Hematopoietic multipotent progenitor cell (in vitro differentiated cells): Measurements from ENCODE around the gene GATAD2B. TPM values are rescaled to one million over a fixed set of nuclear protein-coding genes. Genes with fewer than 3 reads are reported as not detected.

Source experiments
- DNase-seq, 3 donors: peaks; one replicate each; pipeline ENCODE4 v3.0.0-alpha.2; 2011 to 2015; ENCODE audit warnings: low read depth in 2 of 3, low spot score in 2 of 3
- total RNA-seq: library from RNA; depleted of rRNA; stranded (reverse); fragments of >200 nt; gene quantifications from one replicate; pipeline ENCODE4 v1.2.3, GENCODE V29; 2012

Gene GATAD2B
- total RNA-seq, 1 donor = 33.7 TPM

DNA sequence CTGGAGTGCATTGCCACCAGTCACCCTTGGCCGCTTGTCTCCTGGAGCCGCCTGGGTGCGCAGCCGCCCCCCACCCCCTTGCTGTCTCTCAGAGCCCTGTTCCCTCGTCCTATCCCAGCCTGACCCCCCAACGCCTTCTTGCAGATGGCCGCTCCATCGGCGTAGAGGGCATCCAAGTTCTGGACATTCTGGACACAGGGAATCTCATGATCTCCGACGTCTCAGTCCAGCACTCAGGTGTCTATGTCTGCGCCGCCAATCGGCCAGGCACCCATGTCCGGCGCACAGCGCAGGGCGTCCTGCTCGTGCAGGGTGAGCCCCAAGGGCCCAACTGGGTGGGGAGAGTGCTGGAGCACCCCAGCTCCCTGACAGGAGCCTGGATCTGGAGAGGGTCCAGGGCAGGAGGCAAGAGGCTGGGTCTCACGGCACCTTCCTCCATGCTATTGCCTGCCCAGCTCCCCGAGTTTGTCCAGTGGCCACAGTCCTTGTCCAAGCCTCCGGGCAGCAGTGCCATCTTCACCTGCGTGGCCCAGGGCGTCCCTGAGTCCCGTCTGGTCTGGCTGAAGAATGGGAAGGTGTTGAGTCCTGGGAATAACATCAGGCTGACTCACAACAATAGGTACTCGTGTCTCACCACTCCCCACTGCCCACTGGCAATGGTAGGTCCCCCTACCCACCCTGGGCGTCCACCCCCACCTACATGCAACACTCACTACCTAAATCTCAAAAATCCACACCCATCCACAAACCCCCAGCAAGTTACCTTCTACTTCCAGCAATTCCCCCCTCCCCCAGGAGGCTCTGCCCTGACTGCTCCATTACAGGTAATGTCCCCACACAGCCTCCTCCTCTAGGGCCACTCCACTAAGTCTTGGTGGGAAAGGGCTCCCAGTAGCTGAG, 123.0 kb downstream of the GATAD2B start:
- no peak for DNase-seq

DNA sequence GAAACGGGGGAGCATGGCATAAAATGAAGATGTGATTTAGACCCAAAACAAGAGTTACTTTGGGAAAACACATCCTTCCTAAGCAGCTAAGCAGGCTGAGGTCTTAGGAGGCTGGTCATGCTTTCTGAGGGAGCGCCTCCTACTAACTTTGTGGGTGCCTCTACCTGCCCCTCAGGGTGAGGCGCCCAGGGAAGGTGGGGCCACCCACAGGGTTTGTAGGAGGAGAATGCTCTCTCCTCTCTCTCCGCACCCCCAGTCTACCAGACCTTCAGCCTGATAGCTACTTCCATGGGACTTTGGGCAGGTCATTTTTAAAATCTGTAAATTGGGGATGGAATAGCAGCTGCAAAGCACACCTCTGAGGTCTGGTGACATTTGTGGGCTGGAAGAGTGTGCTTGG, 123.8 kb downstream of the GATAD2B start:
- DNase-seq = no peak

DNA sequence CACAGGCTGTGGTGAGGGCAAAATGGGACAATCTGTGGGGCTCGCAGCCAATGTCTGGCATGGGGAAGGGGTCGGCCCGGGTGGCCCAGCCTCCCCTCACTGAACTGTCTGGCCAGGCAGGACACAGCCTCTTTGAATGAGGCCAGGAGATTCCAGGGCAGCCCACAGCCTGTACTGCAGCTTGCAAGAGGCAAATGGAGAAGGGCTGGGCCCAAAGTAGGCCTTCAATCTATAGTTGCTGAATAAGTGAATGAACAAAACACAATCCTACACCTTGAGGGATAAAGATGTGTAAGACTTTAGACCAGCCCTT, 124.3 kb downstream of the GATAD2B start:
- DNase-seq = no peak

DNA sequence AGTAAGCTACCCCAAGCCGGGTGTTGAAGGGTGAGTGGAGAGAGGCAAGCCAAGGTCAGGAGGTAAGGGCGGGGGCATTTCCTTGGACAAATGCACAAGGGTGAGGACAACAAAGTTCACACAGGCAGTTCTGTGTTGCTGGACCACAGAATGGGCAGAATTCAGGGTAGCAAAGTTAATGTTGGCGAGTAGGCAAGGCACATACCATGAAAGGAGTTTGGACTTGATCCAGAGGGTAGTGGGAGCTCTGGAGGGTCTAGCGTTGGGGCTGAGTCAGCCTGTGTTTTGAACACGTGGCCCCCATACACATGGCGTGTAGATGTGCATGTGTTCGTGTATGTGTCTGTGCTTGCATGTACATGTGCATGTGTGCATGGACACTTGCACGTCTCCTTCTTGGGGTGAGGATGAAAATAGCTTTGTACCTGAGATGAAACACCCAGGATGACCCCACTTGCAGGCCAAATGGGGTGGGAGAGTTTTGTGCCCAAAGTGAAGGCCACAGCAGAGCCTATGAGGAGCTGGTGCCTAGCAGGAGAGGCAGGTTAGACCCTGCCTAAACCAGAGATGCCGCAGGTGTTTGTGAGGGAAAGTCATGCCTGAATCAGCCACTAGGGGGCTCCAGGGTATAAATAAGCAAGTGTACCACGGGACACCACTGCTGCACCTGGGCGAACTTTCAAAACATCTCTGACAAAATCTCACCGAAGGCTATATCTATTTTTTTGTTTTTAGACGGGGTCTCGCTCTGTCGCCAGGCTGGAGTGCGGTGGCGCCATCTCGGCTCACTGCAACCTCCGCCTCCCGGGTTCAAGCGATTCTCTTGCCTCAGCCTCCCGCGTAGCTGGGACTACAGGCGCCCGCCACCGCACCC, 125.7 kb downstream of the GATAD2B start:
- DNase-seq = peak; percentile 67 to 81 (median 72)

GRCh38 chr1:153795934-153796785, 126.6 kb downstream of the GATAD2B start:
- DNase-seq = no peak

DNA sequence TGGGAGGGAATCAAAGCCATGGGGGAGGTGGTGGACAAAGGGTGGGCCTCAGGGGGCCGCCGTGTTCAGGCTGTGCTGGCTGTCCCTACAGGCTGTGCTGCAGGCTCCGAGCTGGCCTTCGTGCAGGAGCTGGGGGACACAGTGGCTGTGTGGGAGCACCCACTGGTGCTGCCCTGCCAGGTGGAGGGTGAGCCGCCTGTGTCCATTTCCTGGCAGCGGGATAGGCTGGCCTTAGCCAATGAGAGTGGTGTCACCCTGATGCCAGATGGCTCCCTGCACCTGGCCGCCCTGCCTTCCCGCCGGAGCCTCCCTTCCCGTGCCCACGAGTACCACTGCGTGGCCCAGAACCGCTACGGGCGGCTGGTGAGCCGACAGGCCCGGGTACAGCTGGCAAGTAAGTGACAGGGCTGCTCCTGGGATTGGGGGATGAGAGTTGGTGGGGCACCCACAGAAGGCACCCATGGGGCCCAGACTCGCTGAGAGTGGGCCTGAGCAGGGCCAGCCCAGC, 127.4 kb downstream of the GATAD2B start:
- no peak for DNase-seq

- DNase-seq = no peak
These were observed 128.0 kb downstream of the GATAD2B start for GRCh38 chr1:153794624-153795329.

- no peak for DNase-seq
These were observed 128.7 kb downstream of the GATAD2B start for GRCh38 chr1:153793973-153794615.

DNA sequence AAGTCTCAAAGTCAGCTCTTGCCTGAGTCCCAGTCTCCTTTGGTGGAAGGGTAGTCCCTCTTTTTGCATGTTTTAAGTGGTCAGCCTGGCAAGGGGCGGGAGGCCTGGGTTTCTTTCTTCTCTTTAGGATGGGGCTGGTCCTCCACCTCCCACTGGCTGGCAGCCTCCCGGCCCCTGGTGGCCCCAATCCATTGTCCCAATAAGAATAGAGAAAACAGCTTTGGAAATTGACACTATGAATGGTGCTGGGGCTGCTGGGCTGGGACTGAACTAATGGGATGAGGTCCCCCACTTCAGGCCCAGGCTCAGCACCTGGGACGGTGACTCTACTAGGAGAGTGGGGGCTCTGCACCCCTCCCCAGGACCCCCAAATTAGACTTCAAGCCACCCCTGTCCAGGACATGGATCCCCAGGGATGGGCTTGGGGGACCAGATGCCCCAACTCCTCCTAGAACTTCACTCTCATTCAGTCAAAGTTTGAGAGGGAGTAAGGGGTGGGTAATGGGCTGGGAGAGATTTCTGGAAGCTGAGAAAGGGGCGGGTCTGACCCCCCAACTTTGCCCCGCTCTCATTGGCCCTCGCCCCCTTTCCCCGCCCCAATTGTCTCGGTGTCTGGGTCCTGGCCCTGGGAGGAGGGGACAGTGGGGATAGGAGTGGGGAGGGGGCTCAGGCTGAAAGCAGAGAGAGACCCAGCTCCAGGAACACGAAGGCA, 129.4 kb downstream of the GATAD2B start:
- DNase-seq = no peak

DNA sequence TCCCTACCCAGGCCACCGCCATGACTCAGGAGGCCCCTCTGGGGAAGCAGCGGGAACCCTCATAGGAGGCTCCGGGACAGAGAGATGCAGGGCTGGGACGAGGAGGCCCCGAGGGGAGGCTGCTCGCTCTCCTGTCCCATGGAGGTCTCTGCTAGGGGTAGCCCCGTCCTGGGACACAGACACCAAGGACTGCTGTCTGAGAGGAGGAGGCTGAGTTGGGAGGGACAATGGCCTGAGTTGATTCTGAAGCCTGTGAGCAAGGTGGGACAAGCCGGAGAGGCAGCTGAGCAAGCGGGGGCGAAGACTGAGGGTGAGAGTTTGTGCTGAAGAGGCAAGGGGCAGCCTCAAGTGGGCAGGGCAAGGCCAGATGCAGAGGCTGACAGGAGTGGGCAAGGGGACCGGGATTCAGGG, 130.1 kb downstream of the GATAD2B start:
- DNase-seq = no peak

DNA sequence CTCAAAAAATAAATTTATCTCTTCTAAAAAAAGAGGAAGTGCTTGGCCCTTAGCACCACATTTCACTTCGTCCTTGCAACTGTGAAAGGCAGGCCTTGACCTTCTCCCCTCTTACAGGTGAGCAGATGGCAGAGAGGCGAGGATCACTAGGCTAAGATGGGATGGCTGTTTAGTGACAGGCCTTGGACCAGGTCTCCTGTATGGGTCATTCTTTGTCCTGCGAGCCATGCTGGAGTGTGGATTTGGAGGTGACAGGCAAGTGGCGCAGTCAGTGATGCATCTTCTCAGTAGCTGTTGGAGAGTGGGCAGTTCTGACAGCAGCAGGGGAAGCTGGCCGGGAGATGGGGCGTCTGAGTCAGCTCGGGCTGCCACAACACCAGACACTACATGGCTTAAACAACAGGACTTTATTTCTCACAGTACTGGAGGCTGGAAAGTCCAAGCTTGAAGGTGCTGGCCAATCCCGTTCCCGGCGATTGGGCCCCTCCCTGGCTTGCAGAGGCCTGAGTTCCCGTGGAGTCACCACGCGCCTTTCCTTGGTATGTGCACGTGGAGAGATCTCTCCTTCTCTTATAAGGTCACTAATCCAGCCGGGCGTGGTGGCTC, 131.0 kb downstream of the GATAD2B start:
- DNase-seq = peak in 1 of 3 donors; percentile 36

DNA sequence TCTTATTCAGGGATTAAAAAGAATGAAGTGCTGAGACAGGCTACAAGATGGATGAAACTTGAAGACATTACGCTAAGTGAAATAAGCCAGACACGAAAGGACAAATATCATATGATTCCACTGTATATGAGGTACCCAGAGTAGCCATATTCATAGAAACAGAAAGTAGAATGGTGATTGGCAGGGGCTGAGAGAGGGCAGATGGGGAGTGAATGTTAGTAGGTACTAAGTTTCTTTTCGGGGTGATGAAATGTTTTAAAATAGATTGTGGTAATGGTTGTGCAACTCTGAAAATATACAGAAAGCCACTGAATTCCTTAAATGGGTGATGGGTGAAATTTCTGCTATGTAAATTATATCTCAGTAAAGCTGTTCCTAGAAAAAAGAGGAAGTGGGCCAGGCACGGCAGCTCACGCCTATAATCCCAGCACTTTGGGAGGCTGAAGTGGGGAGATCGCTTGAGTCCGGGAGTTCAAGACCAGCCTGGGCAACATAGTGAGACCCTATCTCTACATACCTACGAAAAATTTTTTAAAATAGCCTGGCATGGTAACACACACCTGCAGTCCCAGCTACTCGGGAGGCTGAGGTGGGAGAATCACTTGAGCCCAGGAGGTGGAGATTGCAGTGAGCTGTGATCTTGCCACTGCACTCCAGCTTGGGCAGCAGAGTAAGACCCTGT, 131.7 kb downstream of the GATAD2B start:
- peak in 2 of 3 donors; percentile 85 to 93 for DNase-seq

DNA sequence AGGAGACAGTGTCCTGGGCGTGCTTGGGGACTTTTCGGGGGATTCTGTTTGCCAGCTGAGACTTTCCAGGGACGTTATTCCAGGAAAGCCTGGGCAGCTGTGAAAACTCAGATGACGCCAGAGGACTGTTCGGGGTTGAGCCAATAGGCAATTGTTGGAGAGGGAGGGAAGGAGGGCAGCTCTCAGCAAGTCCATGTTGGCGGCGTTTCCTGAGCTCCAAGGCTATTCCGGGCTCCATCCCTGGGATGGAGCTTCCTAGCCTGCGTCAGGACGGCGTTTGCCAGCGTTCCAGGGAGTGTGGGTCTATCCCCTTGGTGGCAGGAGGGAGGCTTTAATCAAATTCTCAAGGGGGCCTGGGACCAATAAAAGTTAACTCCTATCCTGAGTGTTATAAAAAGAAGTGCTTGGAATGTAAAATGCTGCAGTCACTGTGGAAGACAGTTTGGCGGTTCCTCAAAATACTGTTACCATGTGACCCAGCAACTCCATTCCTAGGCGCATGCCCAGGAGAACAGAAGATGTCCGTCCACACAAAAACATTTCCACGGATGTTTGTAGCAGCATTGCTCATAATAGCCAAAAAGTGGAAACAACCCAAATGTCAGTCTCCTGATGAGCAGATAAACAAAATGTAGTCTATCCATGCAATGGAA, 132.3 kb downstream of the GATAD2B start:
- DNase-seq = peak in 2 of 3 donors; percentile 76 to 82

- DNase-seq = no peak
These were observed 133.2 kb downstream of the GATAD2B start for GRCh38 chr1:153789478-153790034.

DNA sequence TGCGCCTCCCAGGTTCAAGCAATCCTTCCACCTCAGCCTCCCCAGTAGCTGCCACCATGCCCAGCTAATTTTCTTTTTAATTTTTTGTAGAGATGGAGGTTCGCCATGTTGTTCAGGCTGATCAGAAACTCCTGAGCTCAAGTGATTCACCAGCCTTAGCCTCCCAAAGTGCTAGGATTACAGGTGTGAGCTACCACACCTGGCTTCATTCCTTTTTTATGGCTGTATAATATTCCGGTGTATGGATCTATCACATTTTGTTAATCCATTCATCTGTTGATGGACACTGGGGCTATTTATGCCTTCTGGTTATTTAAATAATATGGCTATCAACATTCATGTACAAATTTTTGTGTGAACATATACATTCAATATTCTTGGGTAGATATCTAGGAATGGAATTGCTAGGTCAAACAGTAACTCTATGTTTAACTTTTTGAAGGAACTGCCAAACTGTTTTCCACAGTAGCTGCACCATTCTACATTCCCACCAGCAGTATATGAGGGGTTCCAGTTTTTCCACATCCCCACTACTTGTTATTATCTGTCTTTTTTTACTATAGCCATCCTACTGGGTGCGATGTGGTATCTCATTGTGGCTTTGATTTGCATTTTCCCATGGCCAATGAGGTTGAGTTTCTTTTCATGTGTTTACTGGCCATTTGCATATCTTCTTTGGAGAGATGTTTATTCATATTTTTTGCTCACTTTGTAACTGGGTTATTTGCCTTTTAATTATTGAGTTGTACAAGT, 136.6 kb downstream of the GATAD2B start:
- no peak for DNase-seq
